Stimulated activated CD4-positive, alpha-beta T cell treated with anti-CD3 and anti-CD28 coated beads, Interleukin-15, amount 100 ng/mL, for 1 hour (primary cell): Measurements from ENCODE around the gene CC2D1A.
"Not testable (repeated sequence)": the region's sequence is repeated elsewhere in the genome, so short reads cannot be mapped to it uniquely, and the experiment has no call there.

Experiments
- DNase-seq, 2 donors: peaks; one replicate each; pipeline ENCODE4 v3.0.0-alpha.2; 2020; ENCODE audit warnings: low read depth in 1 of 2, low spot score in 1 of 2

Gene CC2D1A

GRCh38 chr19:13960863-13961784 is 55.1 kb downstream of the CC2D1A start:
- DNase-seq, result no peak

- DNase-seq, result no peak
Measured at GRCh38 chr19:13961826-13962698, 56.1 kb downstream of the CC2D1A start.

GRCh38 chr19:13962699-13963602 is 57.0 kb downstream of the CC2D1A start:
- no peak for DNase-seq

GRCh38 chr19:13963603-13964105 is 57.7 kb downstream of the CC2D1A start:
- no peak for DNase-seq

- DNase-seq, result no peak
Measured at GRCh38 chr19:13964776-13965175, 58.8 kb downstream of the CC2D1A start.

GRCh38 chr19:13965377-13965896 is 59.4 kb downstream of the CC2D1A start:
- no peak for DNase-seq

GRCh38 chr19:13965926-13966683 is 60.1 kb downstream of the CC2D1A start:
- DNase-seq, result no peak

- DNase-seq, result no peak
Measured at GRCh38 chr19:13966684-13967128, 60.7 kb downstream of the CC2D1A start.

- DNase-seq, result not testable (repeated sequence)
Measured at GRCh38 chr19:13967206-13967605, 61.2 kb downstream of the CC2D1A start.

GRCh38 chr19:13968383-13968935 is 62.5 kb downstream of the CC2D1A start:
- no peak for DNase-seq

- DNase-seq, result no peak
Measured at GRCh38 chr19:13968999-13969398, 63.0 kb downstream of the CC2D1A start.

GRCh38 chr19:13969897-13970296 is 63.9 kb downstream of the CC2D1A start:
- DNase-seq, result no peak

GRCh38 chr19:13971868-13972267 is 65.9 kb downstream of the CC2D1A start:
- not testable (repeated sequence) for DNase-seq

- DNase-seq, result no peak
Measured at GRCh38 chr19:13972368-13973155, 66.6 kb downstream of the CC2D1A start.

- not testable (repeated sequence) for DNase-seq
Measured at GRCh38 chr19:13973479-13973878, 67.5 kb downstream of the CC2D1A start.

GRCh38 chr19:13974073-13974472 is 68.1 kb downstream of the CC2D1A start:
- no peak for DNase-seq

- no peak for DNase-seq
Measured at GRCh38 chr19:13975870-13976269, 69.9 kb downstream of the CC2D1A start.

GRCh38 chr19:13976446-13976845 is 70.4 kb downstream of the CC2D1A start:
- no peak for DNase-seq
